Caco-2 (cell line): Measurements from ENCODE around the gene KIF26B. TPM values are rescaled to one million over a fixed set of nuclear protein-coding genes. Genes with fewer than 3 reads are reported as not detected.

Source experiments
- BruUV-seq: library from RNA; stranded (reverse); fragments of 400-500 nt; replicated peaks from 2 replicates; lab custom pipeline; 2021; lab: Mats Ljungman, UMichigan
- CTCF ChIA-PET: fragments of 300-600 bp; sonication (Branson Sonifier 250); formaldehyde crosslinking; loops from one replicate; lab custom pipeline; 2022; ENCODE audit warnings: antibody characterized with exemption; lab: Charles Lee
- POLR2A ChIA-PET: fragments of 300-600 bp; sonication (Branson Sonifier 250); formaldehyde crosslinking; loops from one replicate; lab custom pipeline; 2022; ENCODE audit warnings: antibody characterized with exemption; lab: Charles Lee
- DNase-seq, 2 experiments: peaks; one replicate each; pipeline versions ENCODE4 v3.0.0 to v3.0.0-alpha.2; 2020 to 2022
- H3K27me3 ChIP-seq: replicated peaks from 2 replicates; pipeline ENCODE4 v1.6.0; 2011; ENCODE audit warnings: low read length; ENCODE audit not compliant: control insufficient read depth, insufficient read depth
- H3K36me3 ChIP-seq: 2 replicates; pipeline ENCODE4 v1.5.1; 2011; ENCODE audit warnings: low read length; ENCODE audit not compliant: control insufficient read depth, insufficient read depth
- H3K4me1 ChIP-seq: fragments of 250-450 bp; sonication (Bioruptor Pico); 2 replicates; pipeline ENCODE4 v1.5.1; 2020; ENCODE audit warnings: mild to moderate bottlenecking
- H3K4me3 ChIP-seq: 2 replicates; pipeline ENCODE4 v1.5.1; 2011; ENCODE audit warnings: low read depth, mild to moderate bottlenecking, control low read depth, low read length
- H3K9me3 ChIP-seq: fragments of 250-450 bp; sonication (Bioruptor Pico); 2 replicates; pipeline ENCODE4 v1.5.1; 2020; ENCODE audit warnings: mild to moderate bottlenecking, moderate library complexity
- H3K27ac Mint-ChIP-seq: one replicate; pipeline ENCODE4 v1.8.0; 2022; ENCODE audit warnings: mixed read lengths; ENCODE audit not compliant: unreplicated experiment
- H3K27me3 Mint-ChIP-seq: one replicate; pipeline ENCODE4 v1.8.0; 2022; ENCODE audit warnings: mixed read lengths; ENCODE audit not compliant: insufficient read depth, unreplicated experiment
- H3K36me3 Mint-ChIP-seq: one replicate; pipeline ENCODE4 v1.8.0; 2022; ENCODE audit warnings: mild to moderate bottlenecking, mixed read lengths; ENCODE audit not compliant: insufficient read depth, unreplicated experiment
- H3K4me1 Mint-ChIP-seq: one replicate; pipeline ENCODE4 v1.8.0; 2022; ENCODE audit warnings: low read depth, mixed read lengths; ENCODE audit not compliant: unreplicated experiment
- H3K4me3 Mint-ChIP-seq: one replicate; pipeline ENCODE4 v1.8.0; 2022; ENCODE audit warnings: mild to moderate bottlenecking, moderate library complexity, mixed read lengths; ENCODE audit not compliant: unreplicated experiment
- H3K9me3 Mint-ChIP-seq: one replicate; pipeline ENCODE4 v1.8.0; 2022; ENCODE audit warnings: mixed read lengths; ENCODE audit not compliant: unreplicated experiment
- CTCF ChIP-seq, 2 experiments: fragments of 200-600 bp in 1 of 2; IDR thresholded peaks; 1 replicate in 1 of 2; 2 replicates in 1 of 2; pipeline versions ENCODE4 v1.5.1 to v1.8.0; 2011 to 2022; ENCODE audit warnings: antibody characterized with exemption in 1 of 2, control low read depth in 1 of 2, inconsistent platforms in 1 of 2, low read depth in 1 of 2, low read length in 1 of 2, mild to moderate bottlenecking in 1 of 2, moderate library complexity in 1 of 2; ENCODE audit not compliant: insufficient read depth in 1 of 2, severe bottlenecking in 1 of 2, unreplicated experiment in 1 of 2
- intact Hi-C: fragments of 100-400 bp; cut with micrococcal nuclease; formaldehyde crosslinking; loops from one replicate; pipeline ENCODE4 v1.10.0; 2022; ENCODE audit not compliant: unreplicated experiment
- total RNA-seq: library from RNA; stranded (reverse); gene quantifications from 2 replicates; pipeline ENCODE4 v1.2.3, GENCODE V29; 2022

The KIF26B gene
- total RNA-seq, 1 experiment from 2014 or later = 4.9 TPM

DNA sequence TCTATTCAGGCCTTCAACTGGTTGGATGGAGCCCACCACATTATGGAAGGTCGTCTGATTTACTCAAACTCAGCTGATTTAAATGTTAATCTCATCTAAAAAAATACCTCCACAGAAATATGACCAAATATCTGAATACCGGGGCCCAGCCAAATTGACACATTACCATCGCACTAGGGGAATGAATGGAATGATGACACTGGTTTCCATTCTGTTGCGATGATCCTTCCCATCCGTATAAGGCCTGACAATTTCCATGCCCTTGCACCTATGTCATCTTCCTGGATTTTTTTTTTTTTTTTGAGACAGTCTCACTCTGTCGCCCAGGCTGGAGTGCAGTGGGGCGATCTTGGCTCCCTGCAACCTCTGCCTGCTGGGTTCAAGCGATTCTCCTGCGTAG lies 397.5 kb downstream of the KIF26B start:
- H3K27me3 ChIP-seq = no peaks in the 10 kb centered on the region
- ChIA-PET POLR2A (no interaction called here), CTCF (no interaction called here)
- Mint-ChIP-seq H3K36me3 (no peaks in the 10 kb centered on the region), H3K9me3 (peaks cover 9% of the 10 kb centered on the region), H3K27ac (no peak overlapping the region), H3K27me3 (no peaks in the 10 kb centered on the region), H3K4me3 (no peak overlapping the region), H3K4me1 (no peaks in the 10 kb centered on the region)
- DNase-seq = no peak
- TF ChIP-seq CTCF (IDR thresholded peaks at IDR 0.05; ENCODE audit: insufficient read depth in 1 of 2, low read depth in 1 of 2, low read length in 1 of 2, severe bottlenecking in 1 of 2, unreplicated experiment in 1 of 2) = no peak
- H3K9me3 ChIP-seq = no peaks in the 10 kb centered on the region
- no peaks in the 10 kb centered on the region for H3K4me1 ChIP-seq
- no peaks in the 10 kb centered on the region for H3K36me3 ChIP-seq
- no peak overlapping the region for H3K4me3 ChIP-seq
- no TSS peak for BruUV-seq
- intact Hi-C loops = no loop called here

DNA sequence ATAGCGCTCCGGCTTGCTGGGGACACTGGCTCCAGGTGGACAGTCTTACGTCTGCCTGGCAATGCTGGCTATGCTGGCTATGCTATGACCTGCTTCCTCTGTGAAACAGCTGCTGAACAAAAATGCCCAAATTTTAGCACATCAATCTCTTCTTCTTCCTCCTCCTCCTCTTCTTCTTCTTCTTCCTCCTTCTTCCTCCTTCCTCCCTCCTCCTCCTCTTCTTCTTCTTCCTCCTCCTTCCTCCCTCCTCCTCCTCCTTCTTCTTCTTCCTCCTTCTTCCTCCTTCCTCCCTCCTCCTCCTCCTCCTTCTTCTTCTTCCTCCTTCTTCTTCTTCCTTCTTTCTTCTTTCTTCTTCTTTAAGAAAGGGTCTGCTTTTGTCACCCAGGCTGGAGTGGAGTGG lies 401.3 kb downstream of the KIF26B start:
- no peak for TF ChIP-seq CTCF (IDR thresholded peaks at IDR 0.05; ENCODE audit: insufficient read depth in 1 of 2, low read depth in 1 of 2, low read length in 1 of 2, severe bottlenecking in 1 of 2, unreplicated experiment in 1 of 2)
- Histone ChIP-seq H3K27me3 (no peaks in the 10 kb centered on the region), H3K36me3 (no peaks in the 10 kb centered on the region), H3K4me3 (no peak overlapping the region), H3K9me3 (no peaks in the 10 kb centered on the region), H3K4me1 (peaks cover 15% of the 10 kb centered on the region)
- Mint-ChIP-seq H3K27me3 (no peaks in the 10 kb centered on the region), H3K27ac (no peak overlapping the region), H3K4me1 (peaks cover 13% of the 10 kb centered on the region), H3K9me3 (peaks cover 9% of the 10 kb centered on the region), H3K4me3 (no peak overlapping the region), H3K36me3 (no peaks in the 10 kb centered on the region)
- POLR2A ChIA-PET = no interaction called here
- no peak for DNase-seq
- BruUV-seq = no TSS peak
- CTCF ChIA-PET = interaction anchor here (0.7 kb wide), 1 partner anchor 800 kb away, joined by 5 read pairs; no protein-coding TSS in a partner anchor
- intact Hi-C loops = no loop called here

DNA sequence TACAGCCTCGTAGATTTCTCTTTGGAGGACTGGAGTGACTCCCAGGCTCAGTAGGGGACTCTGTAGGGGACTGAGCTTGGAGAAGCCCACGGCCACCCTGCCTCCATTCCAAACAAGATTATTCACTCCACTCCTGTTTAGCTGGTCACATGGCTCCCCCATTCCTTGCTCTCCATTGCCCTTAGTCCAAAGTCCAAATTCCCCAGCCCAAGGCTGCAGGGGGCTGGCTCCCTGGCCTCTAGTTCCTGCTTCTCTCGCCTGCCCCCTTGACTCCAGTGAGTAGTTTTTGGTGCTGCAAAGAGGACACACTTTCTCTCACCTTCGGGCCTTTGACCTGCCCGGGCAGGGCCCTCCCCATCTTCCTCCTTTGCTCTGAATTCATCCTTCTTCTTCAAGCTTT lies 403.3 kb downstream of the KIF26B start:
- H3K4me1 Mint-ChIP-seq = peaks cover 13% of the 10 kb centered on the region
- Histone ChIP-seq H3K4me1 (peaks cover 15% of the 10 kb centered on the region), H3K36me3 (no peaks in the 10 kb centered on the region), H3K4me3 (no peak overlapping the region), H3K27me3 (no peaks in the 10 kb centered on the region), H3K9me3 (no peaks in the 10 kb centered on the region)
- TF ChIP-seq CTCF (IDR thresholded peaks at IDR 0.05; ENCODE audit: insufficient read depth in 1 of 2, low read depth in 1 of 2, low read length in 1 of 2, severe bottlenecking in 1 of 2, unreplicated experiment in 1 of 2) = no peak
- ChIA-PET CTCF (no interaction called here), POLR2A (no interaction called here)
- peak overlapping the region; percentile 17 for H3K4me3 Mint-ChIP-seq
- no peaks in the 10 kb centered on the region for H3K9me3 Mint-ChIP-seq
- no peaks in the 10 kb centered on the region for H3K36me3 Mint-ChIP-seq
- BruUV-seq = no TSS peak
- H3K27me3 Mint-ChIP-seq = no peaks in the 10 kb centered on the region
- peak; percentile 49 to 69 for DNase-seq
- H3K27ac Mint-ChIP-seq = peak overlapping the region; percentile 88
- intact Hi-C loops = no loop called here
